ENCODE results near the gene ERN1. TPM values are rescaled to one million over a fixed set of nuclear protein-coding genes. Genes with fewer than 3 reads are reported as not detected.

ERN1 gene
- total and polyA plus RNA-seq, 2 of the 13 experiments (the other 11 are each of a cell fraction or from before 2014, with no cell fraction given), result 6.0 to 12.7 TPM

DNA sequence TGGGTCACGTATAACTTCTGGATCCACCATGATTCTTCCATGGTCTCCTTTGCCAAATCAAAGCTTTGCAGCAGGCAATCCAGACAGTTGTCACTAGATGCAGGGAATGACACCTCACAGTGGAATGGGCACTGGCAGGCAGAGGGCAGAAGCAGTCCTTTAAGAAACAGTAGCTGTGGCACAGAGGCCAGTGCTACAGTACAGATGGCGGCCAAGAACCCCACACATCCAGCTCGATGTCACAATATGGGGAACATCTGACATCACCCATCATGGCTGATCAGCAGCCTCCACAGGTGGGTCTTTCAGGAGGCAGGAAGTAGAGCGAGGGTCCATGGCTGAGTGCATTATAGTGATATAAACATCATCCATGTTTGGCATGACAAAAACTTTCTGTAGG lies 18.8 kb upstream of the ERN1 start (continued):
- no peak for TF ChIP-seq HOXA3 (CRISPR knock-in tag; IDR thresholded peaks at IDR 0.05)
- no peak for TF ChIP-seq WIZ (CRISPR knock-in tag; IDR thresholded peaks at IDR 0.05)
- TF ChIP-seq SMARCC2 (IDR thresholded peaks at IDR 0.05), result no peak
- no peak for TF ChIP-seq ZNF879 (CRISPR knock-in tag; IDR thresholded peaks at IDR 0.05)
- no peak for TF ChIP-seq SIN3B (IDR thresholded peaks at IDR 0.05; ENCODE audit: low read length)
- TF ChIP-seq EED (CRISPR knock-in tag; IDR thresholded peaks at IDR 0.05), result 0 out of 2 replicates have a peak, but pooled peaks have one; percentile 43
- TF ChIP-seq ZNF34 (CRISPR knock-in tag; IDR thresholded peaks at IDR 0.05; ENCODE audit: borderline replicate concordance), result no peak
- TF ChIP-seq ZNF564 (CRISPR knock-in tag; IDR thresholded peaks at IDR 0.05), result no peak
- TF ChIP-seq ATF7-NPFF (CRISPR knock-in tag; IDR thresholded peaks at IDR 0.05; ENCODE audit: low read depth), result no peak
- TF ChIP-seq NPAS2 (CRISPR knock-in tag; IDR thresholded peaks at IDR 0.05; ENCODE audit: borderline replicate concordance), result no peak
- peak; percentile 64 for TF ChIP-seq CEBPG (CRISPR knock-in tag; IDR thresholded peaks at IDR 0.05)
- TF ChIP-seq MAFK (conservative IDR thresholded peaks at IDR 0.05 in 1 of 2, IDR thresholded peaks at IDR 0.05 in 1 of 2; ENCODE audit: low read length in 2 of 2), result no peak
- no peak for TF ChIP-seq REPIN1 (CRISPR knock-in tag; IDR thresholded peaks at IDR 0.05; ENCODE audit: borderline replicate concordance, low read depth)
- no peak for TF ChIP-seq USF2 (IDR thresholded peaks at IDR 0.05; ENCODE audit: low read depth, low read length)
- TF ChIP-seq USF2 (CRISPR knock-in tag; IDR thresholded peaks at IDR 0.05; ENCODE audit: borderline replicate concordance), result no peak
- 0 out of 2 replicates have a peak, but pooled peaks have one; percentile 46 for TF ChIP-seq ZNF350 (CRISPR knock-in tag; IDR thresholded peaks at IDR 0.05; ENCODE audit: borderline replicate concordance, low read depth)
- no peak for TF ChIP-seq FOXA1 (IDR thresholded peaks at IDR 0.05)
- no peak for TF ChIP-seq FOXA1 (CRISPR knock-in tag; IDR thresholded peaks at IDR 0.05)
- TF ChIP-seq ZC3H4 (CRISPR knock-in tag; IDR thresholded peaks at IDR 0.05; ENCODE audit: borderline replicate concordance), result no peak
- no peak for TF ChIP-seq DR1 (CRISPR knock-in tag; IDR thresholded peaks at IDR 0.05)
- no peak for TF ChIP-seq HNF4A (CRISPR knock-in tag; IDR thresholded peaks at IDR 0.05)
- no peak for TF ChIP-seq ZNF451 (CRISPR knock-in tag; IDR thresholded peaks at IDR 0.05)
- no peak for TF ChIP-seq PHF8 (CRISPR knock-in tag; IDR thresholded peaks at IDR 0.05)
- no peak for TF ChIP-seq NR2F2 (IDR thresholded peaks at IDR 0.05; ENCODE audit: borderline replicate concordance, low read depth)
- no peak; the same call in 1 of the 2 replicates for TF ChIP-seq PAF1 (CRISPR knock-in tag; IDR thresholded peaks at IDR 0.05)
- TF ChIP-seq ZSCAN12 (CRISPR knock-in tag; IDR thresholded peaks at IDR 0.05), result no peak
- TF ChIP-seq NFKB2 (CRISPR knock-in tag; IDR thresholded peaks at IDR 0.05; ENCODE audit: borderline replicate concordance), result no peak
- TF ChIP-seq ZBTB33 (CRISPR knock-in tag; IDR thresholded peaks at IDR 0.05), result peak; percentile 60
- TF ChIP-seq, protein P1, sequence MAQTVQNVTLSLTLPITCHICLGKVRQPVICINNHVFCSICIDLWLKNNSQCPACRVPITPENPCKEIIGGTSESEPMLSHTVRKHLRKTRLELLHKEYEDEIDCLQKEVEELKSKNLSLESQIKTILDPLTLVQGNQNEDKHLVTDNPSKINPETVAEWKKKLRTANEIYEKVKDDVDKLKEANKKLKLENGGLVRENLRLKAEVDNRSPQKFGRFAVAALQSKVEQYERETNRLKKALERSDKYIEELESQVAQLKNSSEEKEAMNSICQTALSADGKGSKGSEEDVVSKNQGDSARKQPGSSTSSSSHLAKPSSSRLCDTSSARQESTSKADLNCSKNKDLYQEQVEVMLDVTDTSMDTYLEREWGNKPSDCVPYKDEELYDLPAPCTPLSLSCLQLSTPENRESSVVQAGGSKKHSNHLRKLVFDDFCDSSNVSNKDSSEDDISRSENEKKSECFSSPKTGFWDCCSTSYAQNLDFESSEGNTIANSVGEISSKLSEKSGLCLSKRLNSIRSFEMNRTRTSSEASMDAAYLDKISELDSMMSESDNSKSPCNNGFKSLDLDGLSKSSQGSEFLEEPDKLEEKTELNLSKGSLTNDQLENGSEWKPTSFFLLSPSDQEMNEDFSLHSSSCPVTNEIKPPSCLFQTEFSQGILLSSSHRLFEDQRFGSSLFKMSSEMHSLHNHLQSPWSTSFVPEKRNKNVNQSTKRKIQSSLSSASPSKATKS (CRISPR knock-in tag; IDR thresholded peaks at IDR 0.05), result no peak

All from HepG2 (cell line).